ENCODE measurements around the gene SLC37A1.

Gene SLC37A1

GRCh38 chr21:42616446-42616845, 102.8 kb downstream of the SLC37A1 start:
- H3K4me2 ChIP-seq (ENCODE audit: low read depth, low read length, poor library complexity, severe bottlenecking) = peak overlapping the region; percentile 47

DNA sequence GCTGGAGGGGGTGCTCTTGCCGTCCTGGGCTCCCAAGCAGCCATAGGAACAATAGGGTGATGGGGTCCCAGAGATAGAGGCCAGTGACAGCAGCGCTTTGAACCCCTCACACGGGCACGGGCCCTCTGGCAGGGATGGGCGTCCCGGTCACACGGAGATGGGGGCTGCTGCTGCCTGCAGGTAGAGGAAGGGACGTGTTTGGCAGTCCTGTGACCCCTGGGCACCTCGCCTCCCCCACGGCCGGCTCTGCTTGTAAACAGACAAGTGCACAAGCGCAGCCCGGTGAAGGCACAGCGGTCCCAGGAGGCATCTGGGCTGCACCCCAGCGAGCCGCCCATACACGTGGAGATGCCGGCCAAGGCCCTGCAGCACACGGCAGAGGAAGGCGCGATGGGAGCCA, 103.3 kb downstream of the SLC37A1 start:
- Histone ChIP-seq H3K9me2 (replicated peaks; ENCODE audit: low read depth, low read length) (no peaks in the 10 kb centered on the region), H3K9me3 (ENCODE audit: insufficient read depth, low read depth, low read length) (peaks cover 5% of the 10 kb centered on the region; the same call in 1 of the 2 replicates), H3K9ac (ENCODE audit: low read depth, low read length, poor library complexity, severe bottlenecking) (no peak overlapping the region), H3K4me2 (ENCODE audit: low read depth, low read length, poor library complexity, severe bottlenecking) (peak overlapping the region; percentile 47), H2AFZ (ENCODE audit: low read length) (no peak overlapping the region), H3F3A (ENCODE audit: low read depth) (no peaks in the 10 kb centered on the region), H3K36me3 (ENCODE audit: insufficient read depth, low read length) (no peaks in the 10 kb centered on the region), H3K79me2 (ENCODE audit: insufficient read depth, low read length) (no peaks in the 10 kb centered on the region), H3K4me1 (ENCODE audit: insufficient read depth, low read length, poor library complexity, severe bottlenecking) (peaks cover 26% of the 10 kb centered on the region), H3K27me3 (ENCODE audit: insufficient read depth, low read length, poor library complexity, severe bottlenecking) (no peaks in the 10 kb centered on the region), H3K4me3 (ENCODE audit: low read length, poor library complexity, severe bottlenecking) (no peak overlapping the region), H4K20me1 (ENCODE audit: insufficient read depth, low read length, poor library complexity, severe bottlenecking) (no peaks in the 10 kb centered on the region)
- TF ChIP-seq, protein P1, sequence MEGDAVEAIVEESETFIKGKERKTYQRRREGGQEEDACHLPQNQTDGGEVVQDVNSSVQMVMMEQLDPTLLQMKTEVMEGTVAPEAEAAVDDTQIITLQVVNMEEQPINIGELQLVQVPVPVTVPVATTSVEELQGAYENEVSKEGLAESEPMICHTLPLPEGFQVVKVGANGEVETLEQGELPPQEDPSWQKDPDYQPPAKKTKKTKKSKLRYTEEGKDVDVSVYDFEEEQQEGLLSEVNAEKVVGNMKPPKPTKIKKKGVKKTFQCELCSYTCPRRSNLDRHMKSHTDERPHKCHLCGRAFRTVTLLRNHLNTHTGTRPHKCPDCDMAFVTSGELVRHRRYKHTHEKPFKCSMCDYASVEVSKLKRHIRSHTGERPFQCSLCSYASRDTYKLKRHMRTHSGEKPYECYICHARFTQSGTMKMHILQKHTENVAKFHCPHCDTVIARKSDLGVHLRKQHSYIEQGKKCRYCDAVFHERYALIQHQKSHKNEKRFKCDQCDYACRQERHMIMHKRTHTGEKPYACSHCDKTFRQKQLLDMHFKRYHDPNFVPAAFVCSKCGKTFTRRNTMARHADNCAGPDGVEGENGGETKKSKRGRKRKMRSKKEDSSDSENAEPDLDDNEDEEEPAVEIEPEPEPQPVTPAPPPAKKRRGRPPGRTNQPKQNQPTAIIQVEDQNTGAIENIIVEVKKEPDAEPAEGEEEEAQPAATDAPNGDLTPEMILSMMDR (conservative IDR thresholded peaks at IDR 0.05; ENCODE audit: low read length) = no peak
- TF ChIP-seq EZH2phosphoT487 (IDR thresholded peaks at IDR 0.05; ENCODE audit: borderline replicate concordance) = no peak

More at GRCh38 chr21:42616446-42616845, 102.8 kb downstream of the SLC37A1 start:
- Histone ChIP-seq H3F3A (ENCODE audit: low read depth) (no peaks in the 10 kb centered on the region), H4K20me1 (ENCODE audit: insufficient read depth, low read length, poor library complexity, severe bottlenecking) (no peaks in the 10 kb centered on the region), H2AFZ (ENCODE audit: low read length) (peak overlapping the region; percentile 58), H3K4me3 (ENCODE audit: low read length, poor library complexity, severe bottlenecking) (peak overlapping the region; percentile 23), H3K27me3 (ENCODE audit: insufficient read depth, low read length, poor library complexity, severe bottlenecking) (no peaks in the 10 kb centered on the region), H3K4me1 (ENCODE audit: insufficient read depth, low read length, poor library complexity, severe bottlenecking) (peaks cover 26% of the 10 kb centered on the region), H3K9me2 (replicated peaks; ENCODE audit: low read depth, low read length) (no peaks in the 10 kb centered on the region), H3K36me3 (ENCODE audit: insufficient read depth, low read length) (no peaks in the 10 kb centered on the region), H3K9me3 (ENCODE audit: insufficient read depth, low read depth, low read length) (peaks cover 6% of the 10 kb centered on the region; the same call in 1 of the 2 replicates), H3K9ac (ENCODE audit: low read depth, low read length, poor library complexity, severe bottlenecking) (no peak overlapping the region), H3K79me2 (ENCODE audit: insufficient read depth, low read length) (no peaks in the 10 kb centered on the region)
- TF ChIP-seq, protein P1 (conservative IDR thresholded peaks at IDR 0.05; ENCODE audit: low read length) = no peak
- TF ChIP-seq EZH2phosphoT487 (IDR thresholded peaks at IDR 0.05; ENCODE audit: borderline replicate concordance) = no peak

- Histone ChIP-seq H3K4me3 (ENCODE audit: low read length, poor library complexity, severe bottlenecking) (no peak overlapping the region), H3F3A (ENCODE audit: low read depth) (no peaks in the 10 kb centered on the region), H4K20me1 (ENCODE audit: insufficient read depth, low read length, poor library complexity, severe bottlenecking) (no peaks in the 10 kb centered on the region), H3K9ac (ENCODE audit: low read depth, low read length, poor library complexity, severe bottlenecking) (no peak overlapping the region), H3K9me2 (replicated peaks; ENCODE audit: low read depth, low read length) (no peaks in the 10 kb centered on the region), H3K79me2 (ENCODE audit: insufficient read depth, low read length) (no peaks in the 10 kb centered on the region), H3K4me1 (ENCODE audit: insufficient read depth, low read length, poor library complexity, severe bottlenecking) (peaks cover 26% of the 10 kb centered on the region), H3K27me3 (ENCODE audit: insufficient read depth, low read length, poor library complexity, severe bottlenecking) (no peaks in the 10 kb centered on the region), H3K36me3 (ENCODE audit: insufficient read depth, low read length) (no peaks in the 10 kb centered on the region), H2AFZ (ENCODE audit: low read length) (no peak overlapping the region), H3K4me2 (ENCODE audit: low read depth, low read length, poor library complexity, severe bottlenecking) (no peak overlapping the region), H3K9me3 (ENCODE audit: insufficient read depth, low read depth, low read length) (no peaks in the 10 kb centered on the region)
- TF ChIP-seq, protein P1 (conservative IDR thresholded peaks at IDR 0.05; ENCODE audit: low read length) = no peak
- no peak for TF ChIP-seq EZH2phosphoT487 (IDR thresholded peaks at IDR 0.05; ENCODE audit: borderline replicate concordance)
Observed at GRCh38 chr21:42617486-42617885, 103.8 kb downstream of the SLC37A1 start.

Measured in Loucy (cell line).